ENCODE data around the gene PTGDR. TPM values are rescaled to one million over a fixed set of nuclear protein-coding genes. Genes with fewer than 3 reads are reported as not detected.

The PTGDR gene
- total RNA-seq, 2 experiments from 2014 or later: not detected

- Mint-ChIP-seq H3K4me3 (peak overlapping the region; percentile 93), H3K27me3 (ENCODE audit: low read depth) (peaks cover 19% of the 10 kb centered on the region), H3K36me3 (ENCODE audit: low read depth) (peaks cover 1% of the 10 kb centered on the region), H3K9me3 (no peaks in the 10 kb centered on the region), H3K27ac (peak overlapping the region; percentile 79), H3K4me1 (ENCODE audit: low read depth) (peaks cover 58% of the 10 kb centered on the region)
- CTCF ChIA-PET: interaction anchor here (1.0 to 2.4 kb wide), 5 partner anchors 10 to 240 kb away, joined by 3 to 12 read pairs (median 5); no protein-coding TSS in a partner anchor
- DNase-seq: peak; percentile 44
- intact Hi-C loops (cut with micrococcal nuclease): loop anchor here (1.0 to 5.0 kb wide), 5 partner anchors 11 to 478 kb away; partner anchors contain the start of genes GNPNAT1, GPR137C and TXNDC16
Measured at GRCh38 chr14:52314595-52315354, 47.3 kb downstream of the PTGDR start.

GRCh38 chr14:52315355-52315718 is 47.8 kb downstream of the PTGDR start:
- Mint-ChIP-seq H3K27me3 (ENCODE audit: low read depth) (peaks cover 19% of the 10 kb centered on the region), H3K27ac (peak overlapping the region; percentile 34), H3K4me3 (peak overlapping the region; percentile 93), H3K36me3 (ENCODE audit: low read depth) (peaks cover 1% of the 10 kb centered on the region), H3K9me3 (no peaks in the 10 kb centered on the region), H3K4me1 (ENCODE audit: low read depth) (peaks cover 58% of the 10 kb centered on the region)
- intact Hi-C loops (cut with micrococcal nuclease): loop anchor here (1.0 to 5.0 kb wide), 4 partner anchors 10 to 477 kb away; partner anchors contain the start of gene GNPNAT1
- CTCF ChIA-PET: interaction anchor here (1.3 to 2.4 kb wide), 2 partner anchors 10 to 15 kb away, joined by 3 to 12 read pairs; no protein-coding TSS in a partner anchor
- no peak for DNase-seq

- intact Hi-C loops (cut with micrococcal nuclease): loop anchor here (5.0 kb wide), 1 partner anchor 474 kb away; the partner anchor contains the start of gene GNPNAT1
- Mint-ChIP-seq H3K36me3 (ENCODE audit: low read depth) (peaks cover 13% of the 10 kb centered on the region), H3K27me3 (ENCODE audit: low read depth) (peaks cover 15% of the 10 kb centered on the region), H3K27ac (no peak overlapping the region), H3K4me1 (ENCODE audit: low read depth) (peaks cover 40% of the 10 kb centered on the region), H3K9me3 (peaks cover 13% of the 10 kb centered on the region), H3K4me3 (no peak overlapping the region)
- no peak for DNase-seq
- CTCF ChIA-PET: interaction anchor here (1.0 to 1.5 kb wide), 3 partner anchors 11 to 105 kb away, joined by 4 read pairs; no protein-coding TSS in a partner anchor
Measured at GRCh38 chr14:52318062-52318461, 50.6 kb downstream of the PTGDR start.

- Mint-ChIP-seq H3K27ac (no peak overlapping the region), H3K9me3 (peaks cover 15% of the 10 kb centered on the region), H3K36me3 (ENCODE audit: low read depth) (peaks cover 14% of the 10 kb centered on the region), H3K4me3 (no peak overlapping the region), H3K27me3 (ENCODE audit: low read depth) (peaks cover 8% of the 10 kb centered on the region), H3K4me1 (ENCODE audit: low read depth) (peaks cover 33% of the 10 kb centered on the region)
- no peak for DNase-seq
- CTCF ChIA-PET: interaction anchor here (1.0 to 1.5 kb wide), 3 partner anchors 10 to 85 kb away, joined by 4 read pairs; no protein-coding TSS in a partner anchor
- intact Hi-C loops (cut with micrococcal nuclease): loop anchor here (5.0 kb wide), 1 partner anchor 473 kb away; the partner anchor contains the start of gene GNPNAT1
Measured at GRCh38 chr14:52318826-52319645, 51.5 kb downstream of the PTGDR start.

GRCh38 chr14:52319919-52320318 is 52.4 kb downstream of the PTGDR start:
- Mint-ChIP-seq H3K4me1 (ENCODE audit: low read depth) (peaks cover 41% of the 10 kb centered on the region), H3K9me3 (peaks cover 16% of the 10 kb centered on the region), H3K36me3 (ENCODE audit: low read depth) (peaks cover 13% of the 10 kb centered on the region), H3K27me3 (ENCODE audit: low read depth) (peaks cover 7% of the 10 kb centered on the region), H3K27ac (no peak overlapping the region), H3K4me3 (no peak overlapping the region)
- CTCF ChIA-PET: interaction anchor here (1.0 kb wide), 1 partner anchor 84 kb away, joined by 4 read pairs; no protein-coding TSS in a partner anchor
- DNase-seq: no peak
- intact Hi-C loops (cut with micrococcal nuclease): loop anchor here (5.0 kb wide), 1 partner anchor 472 kb away; the partner anchor contains the start of gene GNPNAT1

- no peaks in the 10 kb centered on the region for H3K27me3 Mint-ChIP-seq (ENCODE audit: low read depth)
- H3K4me1 Mint-ChIP-seq (ENCODE audit: low read depth): peaks cover 47% of the 10 kb centered on the region
- DNase-seq: peak; percentile 52
- peaks cover 20% of the 10 kb centered on the region for H3K36me3 Mint-ChIP-seq (ENCODE audit: low read depth)
- H3K9me3 Mint-ChIP-seq: peaks cover 16% of the 10 kb centered on the region
- peak overlapping the region; percentile 7 for H3K27ac Mint-ChIP-seq
- no peak overlapping the region for H3K4me3 Mint-ChIP-seq
- intact Hi-C loops (cut with micrococcal nuclease): loop anchor here (1.0 to 5.0 kb wide), 8 partner anchors 10 to 867 kb away; no protein-coding TSS in a partner anchor
- CTCF ChIA-PET: interaction anchor here (0.7 to 3.3 kb wide), 4 partner anchors 10 to 145 kb away, joined by 3 to 14 read pairs (median 4); no protein-coding TSS in a partner anchor
Measured at GRCh38 chr14:52325126-52325525, 57.6 kb downstream of the PTGDR start.

- H3K4me3 Mint-ChIP-seq: no peak overlapping the region
- intact Hi-C loops (cut with micrococcal nuclease): loop anchor here (1.0 to 5.0 kb wide), 8 partner anchors 10 to 867 kb away; no protein-coding TSS in a partner anchor
- H3K9me3 Mint-ChIP-seq: peaks cover 16% of the 10 kb centered on the region
- CTCF ChIA-PET: interaction anchor here (0.7 to 3.3 kb wide), 4 partner anchors 10 to 145 kb away, joined by 3 to 14 read pairs (median 4); no protein-coding TSS in a partner anchor
- DNase-seq: no peak
- H3K4me1 Mint-ChIP-seq (ENCODE audit: low read depth): peaks cover 49% of the 10 kb centered on the region
- peaks cover 20% of the 10 kb centered on the region for H3K36me3 Mint-ChIP-seq (ENCODE audit: low read depth)
- H3K27me3 Mint-ChIP-seq (ENCODE audit: low read depth): no peaks in the 10 kb centered on the region
- peak overlapping the region; percentile 7 for H3K27ac Mint-ChIP-seq
Measured at GRCh38 chr14:52325630-52326029, 58.1 kb downstream of the PTGDR start.

Other genes starting within 250 kb of the PTGDR start
- gene NID2, start 198.6 kb upstream of the PTGDR start, total RNA-seq: not detected
- 1 to 10 TPM in 1 of 2 experiments, under 1 TPM in 1; 0.67 to 1.2 TPM for gene PTGER2, start 46.6 kb downstream of the PTGDR start, total RNA-seq

Data from activated naive CD4-positive, alpha-beta T cell treated with anti-CD3 and anti-CD28 coated beads for 36 hours (primary cell).